ENCODE data around the gene PRG3.
A peak's percentile ranks its signal among the peaks of the same experiment; 100 is the strongest.

The PRG3 gene

DNA sequence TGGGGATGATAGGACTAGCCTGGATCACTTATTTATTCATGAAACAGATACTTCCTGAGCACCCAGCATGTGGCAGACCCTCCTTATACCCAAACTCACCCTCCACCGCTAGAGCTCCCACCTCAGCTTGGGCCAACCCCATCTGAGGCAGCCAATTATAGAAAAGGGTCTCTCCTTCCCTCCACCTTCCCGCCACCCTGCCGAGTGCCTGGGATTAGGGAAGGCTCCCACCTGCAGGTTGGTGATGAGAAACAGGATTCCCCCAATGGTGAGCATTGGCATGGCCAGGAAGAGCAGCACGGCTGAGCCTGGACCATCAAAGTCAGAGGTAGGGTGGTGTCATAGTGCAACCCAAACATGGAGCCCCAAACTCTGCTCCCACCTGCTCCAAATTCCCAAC lies 40.1 kb upstream of the PRG3 start:
- no peak overlapping the region for H2AK5ac ChIP-seq (ENCODE audit: low read depth, low read length)
- WGBS, 2 donors (ENCODE audit: extremely low coverage in 2 of 2, insufficient read length in 2 of 2, insufficient replicate concordance in 1 of 2): no CpG with 5 or more reads among the region's 4 CpGs

DNA sequence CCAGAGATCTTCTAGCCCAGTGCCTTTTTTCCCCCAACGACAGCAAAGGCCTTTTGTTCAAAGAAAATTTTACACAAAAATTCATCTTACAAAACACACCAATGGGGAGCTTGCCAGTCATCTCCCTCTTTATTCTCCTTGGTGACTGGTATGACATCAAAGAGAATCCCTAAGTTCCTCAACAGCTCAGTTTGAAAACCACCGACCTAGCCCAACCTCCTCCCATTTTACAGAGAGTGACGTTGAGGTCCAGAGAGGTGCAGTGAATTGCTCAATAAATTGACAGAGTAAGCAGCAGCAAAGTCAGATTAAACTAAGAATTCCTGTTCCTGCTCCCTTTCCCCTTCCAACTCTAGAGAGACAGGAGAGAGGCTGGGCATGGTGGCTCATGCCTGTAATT lies 38.2 kb upstream of the PRG3 start:
- Histone ChIP-seq H3K4me1 (ENCODE audit: control insufficient read depth in 2 of 2, insufficient read depth in 1 of 2, low read depth in 1 of 2, low read length in 2 of 2) (no peaks in the 10 kb centered on the region), H2AFZ (ENCODE audit: low read length) (no peak overlapping the region), H3K4ac (ENCODE audit: low read length) (no peak overlapping the region), H3K9me3 (replicated peaks in 1 of 2; ENCODE audit: control insufficient read depth in 2 of 2, insufficient read depth in 1 of 2, low read depth in 1 of 2, low read length in 2 of 2) (no peaks in the 10 kb centered on the region), H2BK5ac (ENCODE audit: low read length) (no peak overlapping the region), H3K4me2 (ENCODE audit: insufficient read depth, low read length, poor library complexity, severe bottlenecking) (no peak overlapping the region), H3K79me1 (ENCODE audit: low read depth, low read length) (no peaks in the 10 kb centered on the region), H2AK5ac (ENCODE audit: low read depth, low read length) (no peak overlapping the region), H3K18ac (ENCODE audit: low read length) (no peak overlapping the region), H3K36me3 (replicated peaks in 1 of 2; ENCODE audit: control insufficient read depth in 2 of 2, insufficient read depth in 2 of 2, low read length in 2 of 2) (peaks cover 17 to 67% of the 10 kb centered on the region in 2 donors), H2BK15ac (ENCODE audit: low read length) (no peak overlapping the region), H3K27ac (replicated peaks; ENCODE audit: low read length) (no peak overlapping the region), H3K4me3 (ENCODE audit: low read length in 2 of 2) (no peak overlapping the region), H2BK120ac (ENCODE audit: low read depth, low read length) (no peak overlapping the region), H4K8ac (ENCODE audit: low read depth, low read length) (no peak overlapping the region), H3K14ac (ENCODE audit: low read length) (no peak overlapping the region), H3K9ac (ENCODE audit: low read depth, low read length, poor library complexity) (no peak overlapping the region), H4K91ac (ENCODE audit: low read depth, low read length, poor library complexity) (no peak overlapping the region), H2BK12ac (ENCODE audit: low read length) (no peak overlapping the region), H3K27me3 (ENCODE audit: control insufficient read depth in 3 of 3, insufficient read depth in 3 of 3, low read depth in 1 of 3, low read length in 3 of 3) (no peaks in the 10 kb centered on the region), H3K23ac (ENCODE audit: low read depth, low read length, poor library complexity) (no peak overlapping the region)
- DNase-seq (ENCODE audit: low spot score): no peak
- WGBS, 2 donors (ENCODE audit: extremely low coverage in 2 of 2, insufficient read length in 2 of 2, insufficient replicate concordance in 1 of 2): no CpG with 5 or more reads among the region's 3 CpGs

More for the DNA sequence above, 40.1 kb upstream of the PRG3 start:
- Histone ChIP-seq H3K27me3 (ENCODE audit: control insufficient read depth in 3 of 3, insufficient read depth in 3 of 3, low read depth in 1 of 3, low read length in 3 of 3) (no peaks in the 10 kb centered on the region), H3K4me1 (ENCODE audit: control insufficient read depth in 2 of 2, insufficient read depth in 1 of 2, low read depth in 1 of 2, low read length in 2 of 2) (peaks cover under 1 to 10% of the 10 kb centered on the region in 2 donors), H4K8ac (ENCODE audit: low read depth, low read length) (no peak overlapping the region), H3K4ac (ENCODE audit: low read length) (no peak overlapping the region), H2BK12ac (ENCODE audit: low read length) (no peak overlapping the region), H3K27ac (replicated peaks; ENCODE audit: low read length) (no peak overlapping the region), H3K36me3 (replicated peaks in 1 of 2; ENCODE audit: control insufficient read depth in 2 of 2, insufficient read depth in 2 of 2, low read length in 2 of 2) (peaks cover 10 to 64% of the 10 kb centered on the region in 2 donors), H3K9ac (ENCODE audit: low read depth, low read length, poor library complexity) (no peak overlapping the region), H3K4me2 (ENCODE audit: insufficient read depth, low read length, poor library complexity, severe bottlenecking) (no peak overlapping the region), H3K79me1 (ENCODE audit: low read depth, low read length) (no peaks in the 10 kb centered on the region), H2BK5ac (ENCODE audit: low read length) (no peak overlapping the region), H2BK120ac (ENCODE audit: low read depth, low read length) (no peak overlapping the region), H3K18ac (ENCODE audit: low read length) (no peak overlapping the region), H2BK15ac (ENCODE audit: low read length) (no peak overlapping the region), H2AFZ (ENCODE audit: low read length) (no peak overlapping the region), H4K91ac (ENCODE audit: low read depth, low read length, poor library complexity) (no peak overlapping the region), H3K4me3 (ENCODE audit: low read length in 2 of 2) (no peak overlapping the region), H3K14ac (ENCODE audit: low read length) (no peak overlapping the region), H3K9me3 (replicated peaks in 1 of 2; ENCODE audit: control insufficient read depth in 2 of 2, insufficient read depth in 1 of 2, low read depth in 1 of 2, low read length in 2 of 2) (no peaks in the 10 kb centered on the region), H3K23ac (ENCODE audit: low read depth, low read length, poor library complexity) (no peak overlapping the region)
- DNase-seq (ENCODE audit: low spot score): no peak

DNA sequence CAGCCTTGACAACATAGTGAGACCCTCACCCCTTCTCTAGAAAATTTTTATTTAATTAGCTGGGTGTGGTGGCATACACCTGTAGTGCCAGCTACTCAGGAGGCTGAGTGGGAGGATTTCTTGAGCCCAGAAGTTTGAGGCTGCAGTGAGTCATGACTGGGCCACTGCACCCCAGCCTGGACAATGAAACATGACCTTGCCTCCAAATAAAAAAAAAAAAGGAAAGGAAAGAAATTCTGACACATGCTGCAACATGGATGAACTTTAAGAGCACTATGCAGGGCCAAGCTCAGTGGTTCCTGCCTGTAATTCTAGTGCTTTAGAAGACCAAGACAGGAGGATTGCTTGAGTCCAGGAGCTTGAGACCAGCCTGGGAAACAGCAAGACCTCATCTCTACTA lies 37.2 kb upstream of the PRG3 start:
- no peak overlapping the region for H3K4me2 ChIP-seq (ENCODE audit: insufficient read depth, low read length, poor library complexity, severe bottlenecking)
- H4K8ac ChIP-seq (ENCODE audit: low read depth, low read length): no peak overlapping the region
- H3K23ac ChIP-seq (ENCODE audit: low read depth, low read length, poor library complexity): no peak overlapping the region
- H3K4ac ChIP-seq (ENCODE audit: low read length): no peak overlapping the region
- H2BK5ac ChIP-seq (ENCODE audit: low read length): no peak overlapping the region
- H2BK15ac ChIP-seq (ENCODE audit: low read length): no peak overlapping the region
- no peak overlapping the region for H3K27ac ChIP-seq (replicated peaks; ENCODE audit: low read length)
- H3K9me3 ChIP-seq (replicated peaks in 1 of 2; ENCODE audit: control insufficient read depth in 2 of 2, insufficient read depth in 1 of 2, low read depth in 1 of 2, low read length in 2 of 2): no peaks in the 10 kb centered on the region
- no peak overlapping the region for H4K91ac ChIP-seq (ENCODE audit: low read depth, low read length, poor library complexity)
- no peak overlapping the region for H3K18ac ChIP-seq (ENCODE audit: low read length)
- DNase-seq (ENCODE audit: low spot score): no peak
- no peak overlapping the region for H3K4me3 ChIP-seq (ENCODE audit: low read length in 2 of 2)
- peaks cover 22 to 70% of the 10 kb centered on the region in 2 donors for H3K36me3 ChIP-seq (replicated peaks in 1 of 2; ENCODE audit: control insufficient read depth in 2 of 2, insufficient read depth in 2 of 2, low read length in 2 of 2)
- no peaks in the 10 kb centered on the region for H3K4me1 ChIP-seq (ENCODE audit: control insufficient read depth in 2 of 2, insufficient read depth in 1 of 2, low read depth in 1 of 2, low read length in 2 of 2)
- H2BK120ac ChIP-seq (ENCODE audit: low read depth, low read length): no peak overlapping the region
- H2BK12ac ChIP-seq (ENCODE audit: low read length): no peak overlapping the region
- H3K79me1 ChIP-seq (ENCODE audit: low read depth, low read length): no peaks in the 10 kb centered on the region
- no peaks in the 10 kb centered on the region for H3K27me3 ChIP-seq (ENCODE audit: control insufficient read depth in 3 of 3, insufficient read depth in 3 of 3, low read depth in 1 of 3, low read length in 3 of 3)
- H2AFZ ChIP-seq (ENCODE audit: low read length): no peak overlapping the region
- no peak overlapping the region for H2AK5ac ChIP-seq (ENCODE audit: low read depth, low read length)
- H3K14ac ChIP-seq (ENCODE audit: low read length): no peak overlapping the region
- H3K9ac ChIP-seq (ENCODE audit: low read depth, low read length, poor library complexity): no peak overlapping the region

DNA sequence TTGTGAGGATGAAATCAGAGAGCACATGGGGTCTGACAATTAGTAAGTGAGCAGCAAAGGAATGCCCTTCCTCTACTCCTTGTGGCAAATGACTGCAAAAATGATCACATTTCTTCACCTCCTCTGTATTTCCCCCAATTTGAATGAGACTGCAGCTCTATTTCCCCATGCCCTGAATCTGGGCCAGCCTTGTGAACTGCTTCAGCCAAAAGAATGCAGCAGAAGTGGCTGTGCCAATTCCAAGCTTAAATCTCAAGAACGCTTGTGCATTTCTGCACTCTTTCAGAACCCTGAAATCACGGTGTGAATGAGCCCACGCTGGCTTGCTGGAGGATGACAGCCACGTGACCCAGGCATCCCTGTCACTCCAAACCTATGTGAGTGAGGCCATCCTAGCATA lies 36.1 kb upstream of the PRG3 start:
- H3K27ac ChIP-seq (replicated peaks; ENCODE audit: low read length): no peak overlapping the region
- H3K4ac ChIP-seq (ENCODE audit: low read length): no peak overlapping the region
- H3K9ac ChIP-seq (ENCODE audit: low read depth, low read length, poor library complexity): no peak overlapping the region
- no peak overlapping the region for H3K23ac ChIP-seq (ENCODE audit: low read depth, low read length, poor library complexity)
- WGBS, 2 donors (ENCODE audit: extremely low coverage in 2 of 2, insufficient read length in 2 of 2, insufficient replicate concordance in 1 of 2): no CpG with 5 or more reads among the region's 4 CpGs
- H4K8ac ChIP-seq (ENCODE audit: low read depth, low read length): no peak overlapping the region
- no peaks in the 10 kb centered on the region for H3K27me3 ChIP-seq (ENCODE audit: control insufficient read depth in 3 of 3, insufficient read depth in 3 of 3, low read depth in 1 of 3, low read length in 3 of 3)
- DNase-seq (ENCODE audit: low spot score): no peak
- no peaks in the 10 kb centered on the region for H3K79me1 ChIP-seq (ENCODE audit: low read depth, low read length)
- H3K4me3 ChIP-seq (ENCODE audit: low read length in 2 of 2): no peak overlapping the region
- H2BK120ac ChIP-seq (ENCODE audit: low read depth, low read length): no peak overlapping the region
- H2AFZ ChIP-seq (ENCODE audit: low read length): no peak overlapping the region
- no peak overlapping the region for H2BK12ac ChIP-seq (ENCODE audit: low read length)
- no peak overlapping the region for H3K14ac ChIP-seq (ENCODE audit: low read length)
- no peak overlapping the region for H3K18ac ChIP-seq (ENCODE audit: low read length)
- peak overlapping the region; percentile 57 for H4K91ac ChIP-seq (ENCODE audit: low read depth, low read length, poor library complexity)
- H3K9me3 ChIP-seq (replicated peaks in 1 of 2; ENCODE audit: control insufficient read depth in 2 of 2, insufficient read depth in 1 of 2, low read depth in 1 of 2, low read length in 2 of 2): no peaks in the 10 kb centered on the region
- no peak overlapping the region for H2BK5ac ChIP-seq (ENCODE audit: low read length)
- peaks cover 22 to 71% of the 10 kb centered on the region in 2 donors for H3K36me3 ChIP-seq (replicated peaks in 1 of 2; ENCODE audit: control insufficient read depth in 2 of 2, insufficient read depth in 2 of 2, low read length in 2 of 2)
- no peaks in the 10 kb centered on the region for H3K4me1 ChIP-seq (ENCODE audit: control insufficient read depth in 2 of 2, insufficient read depth in 1 of 2, low read depth in 1 of 2, low read length in 2 of 2)
- no peak overlapping the region for H3K4me2 ChIP-seq (ENCODE audit: insufficient read depth, low read length, poor library complexity, severe bottlenecking)
- H2BK15ac ChIP-seq (ENCODE audit: low read length): no peak overlapping the region
- no peak overlapping the region for H2AK5ac ChIP-seq (ENCODE audit: low read depth, low read length)
